ENCODE data around the gene FGD5.

Gene FGD5

DNA sequence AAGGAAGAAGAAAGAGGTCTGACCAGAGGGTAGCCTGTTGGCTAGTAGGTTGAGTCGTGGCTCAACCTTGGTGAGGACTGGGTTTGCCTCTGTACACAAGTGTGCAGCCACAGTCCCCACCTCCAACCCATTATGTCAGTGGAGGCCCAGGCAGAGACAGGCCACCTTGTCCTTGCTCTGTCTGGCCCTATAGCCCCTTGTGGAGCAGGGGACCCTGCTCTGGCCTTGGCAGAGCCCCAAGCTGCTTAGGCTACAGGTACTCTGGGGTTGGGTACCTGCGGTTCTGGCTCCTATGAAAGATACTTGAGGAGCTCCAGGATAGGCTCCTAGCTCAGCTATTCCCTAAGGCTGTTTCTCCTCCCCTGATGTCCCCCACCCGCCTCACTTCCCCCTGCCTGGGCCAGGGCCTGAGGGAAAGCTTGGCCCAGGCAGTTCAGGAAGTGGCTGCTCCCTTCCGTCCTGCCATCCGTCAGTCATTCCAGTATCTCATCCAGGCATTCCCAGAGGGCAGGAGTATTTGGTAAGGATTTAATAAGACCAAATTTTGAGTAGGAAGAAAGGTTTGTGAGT, 44.0 kb downstream of the FGD5 start:
- TF ChIP-seq ZFX (IDR thresholded peaks at IDR 0.05; ENCODE audit: borderline replicate concordance) (no peak), CTCF (IDR thresholded peaks at IDR 0.05) (no peak)
- H3K27ac ChIP-seq: no peak overlapping the region

- H3K27ac ChIP-seq: no peak overlapping the region
- no peak for TF ChIP-seq ZFX (IDR thresholded peaks at IDR 0.05; ENCODE audit: borderline replicate concordance)
- TF ChIP-seq CTCF (IDR thresholded peaks at IDR 0.05): peak; percentile 42
Observed at GRCh38 chr3:14863333-14864100, 44.8 kb downstream of the FGD5 start.

- H3K27ac ChIP-seq: no peak overlapping the region
- no peak for TF ChIP-seq ZFX (IDR thresholded peaks at IDR 0.05; ENCODE audit: borderline replicate concordance)
- no peak for TF ChIP-seq CTCF (IDR thresholded peaks at IDR 0.05)
Observed at GRCh38 chr3:14864131-14864530, 45.4 kb downstream of the FGD5 start.

- H3K27ac ChIP-seq: no peak overlapping the region
- TF ChIP-seq CTCF (IDR thresholded peaks at IDR 0.05): no peak
- no peak for TF ChIP-seq ZFX (IDR thresholded peaks at IDR 0.05; ENCODE audit: borderline replicate concordance)
Observed at GRCh38 chr3:14866627-14867026, 47.9 kb downstream of the FGD5 start.

DNA sequence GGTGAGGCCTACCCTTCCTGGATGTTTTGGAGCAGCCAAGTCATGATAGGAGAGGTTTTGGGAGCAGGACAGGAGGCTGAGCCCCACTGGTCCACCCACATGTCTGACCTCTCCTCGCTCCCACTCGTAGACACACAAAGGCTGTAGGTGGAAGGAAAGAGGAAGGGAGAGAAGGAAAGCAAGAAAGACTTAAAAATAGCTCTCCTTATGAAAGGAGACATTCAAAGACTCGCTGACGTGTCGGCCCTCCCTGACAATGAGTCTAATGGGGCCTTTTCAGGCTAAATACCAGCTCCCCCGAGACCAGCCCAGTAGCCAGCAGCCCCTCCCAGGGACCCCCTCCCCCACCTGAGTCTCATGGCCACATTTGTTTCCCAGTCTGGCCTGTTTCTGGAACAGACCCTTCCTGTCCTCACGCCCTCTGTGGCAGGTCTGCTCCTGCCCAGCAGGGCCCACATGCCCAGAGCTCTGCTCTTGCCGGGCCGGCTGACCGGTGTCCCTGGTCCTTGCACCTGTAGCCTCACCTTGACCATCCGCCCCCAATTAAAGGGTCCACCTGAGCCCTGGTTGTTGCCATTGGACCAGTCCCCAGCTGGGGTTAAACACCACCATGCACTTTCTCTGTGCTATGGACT, 49.3 kb downstream of the FGD5 start:
- TF ChIP-seq ZFX (IDR thresholded peaks at IDR 0.05; ENCODE audit: borderline replicate concordance) (no peak), CTCF (IDR thresholded peaks at IDR 0.05) (no peak)
- H3K27ac ChIP-seq: no peak overlapping the region

GRCh38 chr3:14869917-14870782, 51.4 kb downstream of the FGD5 start:
- TF ChIP-seq ZFX (IDR thresholded peaks at IDR 0.05; ENCODE audit: borderline replicate concordance) (no peak), CTCF (IDR thresholded peaks at IDR 0.05) (no peak)
- H3K27ac ChIP-seq: no peak overlapping the region
